ENCODE data around the gene ZFAND3.

GRCh38 chr6:38100380-38100779 lies 280.9 kb downstream of the ZFAND3 start:
- TF ChIP-seq NFXL1 (IDR thresholded peaks at IDR 0.05; ENCODE audit: borderline replicate concordance) (no peak), RFX5 (IDR thresholded peaks at IDR 0.05; ENCODE audit: low read depth, low read length) (no peak), RCOR1 (conservative IDR thresholded peaks at IDR 0.05; ENCODE audit: low read depth, low read length) (no peak), CTCF (IDR thresholded peaks at IDR 0.05 in 2 of 3, conservative IDR thresholded peaks at IDR 0.05 in 1 of 3; ENCODE audit: control insufficient read depth in 2 of 3, extremely low read depth in 1 of 3, insufficient read depth in 1 of 3, low read depth in 3 of 3, low read length in 3 of 3) (no peak), CEBPZ (IDR thresholded peaks at IDR 0.05; ENCODE audit: low read depth, low read length) (no peak), MEF2A (IDR thresholded peaks at IDR 0.05; ENCODE audit: insufficient read depth, low read depth, low read length) (no peak), ATF3 (IDR thresholded peaks at IDR 0.05; ENCODE audit: borderline replicate concordance, extremely low read depth, low read depth, low read length) (no peak), MTA3 (IDR thresholded peaks at IDR 0.05; ENCODE audit: borderline replicate concordance, low read length) (no peak), EP300 (IDR thresholded peaks at IDR 0.05; ENCODE audit: borderline replicate concordance in 1 of 2, control insufficient read depth in 1 of 2, low read depth in 2 of 2, low read length in 2 of 2) (no peak), POLR2AphosphoS5 (IDR thresholded peaks at IDR 0.05; ENCODE audit: low read length) (no peak), MAX (IDR thresholded peaks at IDR 0.05; ENCODE audit: low read depth, low read length) (no peak)
